Measurements from ENCODE around the gene PHLDB1.
A peak's percentile ranks its signal among the peaks of the same experiment; 100 is the strongest.
"Not testable (repeated sequence)": the region's sequence is repeated elsewhere in the genome, so short reads cannot be mapped to it uniquely, and the experiment has no call there.

The PHLDB1 gene

GRCh38 chr11:118660681-118661424, 53.4 kb downstream of the PHLDB1 start:
- DNase-seq = no peak

GRCh38 chr11:118661425-118662301, 54.2 kb downstream of the PHLDB1 start:
- DNase-seq = no peak

- no peak for DNase-seq
Observed at GRCh38 chr11:118662401-118663271, 55.2 kb downstream of the PHLDB1 start.

GRCh38 chr11:118663381-118663780, 56.0 kb downstream of the PHLDB1 start:
- DNase-seq = no peak

- DNase-seq = no peak
Observed at GRCh38 chr11:118663902-118664301, 56.5 kb downstream of the PHLDB1 start.

- DNase-seq = no peak
Observed at GRCh38 chr11:118666371-118666770, 59.0 kb downstream of the PHLDB1 start.

- no peak for DNase-seq
Observed at GRCh38 chr11:118670063-118670462, 62.6 kb downstream of the PHLDB1 start.

- no peak for DNase-seq
Observed at GRCh38 chr11:118671254-118671653, 63.8 kb downstream of the PHLDB1 start.

GRCh38 chr11:118672846-118673245, 65.4 kb downstream of the PHLDB1 start:
- DNase-seq = peak; percentile 23

GRCh38 chr11:118673361-118674081, 66.1 kb downstream of the PHLDB1 start:
- DNase-seq = no peak

GRCh38 chr11:118674082-118674435, 66.6 kb downstream of the PHLDB1 start:
- DNase-seq = no peak

GRCh38 chr11:118677977-118678376, 70.6 kb downstream of the PHLDB1 start:
- DNase-seq = no peak

GRCh38 chr11:118678908-118679307, 71.5 kb downstream of the PHLDB1 start:
- DNase-seq = not testable (repeated sequence)

- no peak for DNase-seq
Observed at GRCh38 chr11:118679483-118679882, 72.1 kb downstream of the PHLDB1 start, which contains the start of gene TREH. TSS of gene TREH (minus strand) at chr11:118679650. CDS start at chr11:118679627, 23 bp downstream.

GRCh38 chr11:118682372-118682771, 75.0 kb downstream of the PHLDB1 start:
- no peak for DNase-seq

GRCh38 chr11:118682939-118683338, 75.5 kb downstream of the PHLDB1 start:
- not testable (repeated sequence) for DNase-seq

- DNase-seq = no peak
Observed at GRCh38 chr11:118684187-118684586, 76.8 kb downstream of the PHLDB1 start.

GRCh38 chr11:118687906-118688305, 80.5 kb downstream of the PHLDB1 start:
- DNase-seq = no peak

- not testable (repeated sequence) for DNase-seq
Observed at GRCh38 chr11:118688339-118688738, 80.9 kb downstream of the PHLDB1 start.

- no peak for DNase-seq
Observed at GRCh38 chr11:118688851-118689502, 81.6 kb downstream of the PHLDB1 start.

- no peak for DNase-seq
Observed at GRCh38 chr11:118689503-118689851, 82.1 kb downstream of the PHLDB1 start.

All from EL (cell line).